Measurements from ENCODE around the gene BAX. TPM values are rescaled to one million over a fixed set of nuclear protein-coding genes. Genes with fewer than 3 reads are reported as not detected.

BAX gene
- polyA plus RNA-seq, 1 of the 3 experiments (the other 2 are of a cell fraction) = 640 TPM

- no peak overlapping the region for H2AFZ ChIP-seq (ENCODE audit: low read depth)
- POLR2A ChIA-PET = interaction anchor here (0.6 kb wide), 1 partner anchor 463 kb away, joined by 3 read pairs; no protein-coding TSS in a partner anchor
- H3K4me1 ChIP-seq (ENCODE audit: control insufficient read depth in 1 of 2, insufficient read depth in 2 of 2, low read depth in 1 of 2, low read length in 1 of 2) = 0 out of 4 replicates have a peak, but pooled peaks cover 0 to 4% of the 10 kb centered on the region in 2 experiments
- WGBS (ENCODE audit: low lambda C conversion rate) = 96% methylated on average over 11 of the region's 18 CpGs
- H3K9me2 ChIP-seq = no peaks in the 10 kb centered on the region
- no peaks in the 10 kb centered on the region for H3K9me3 ChIP-seq
- no peaks in the 10 kb centered on the region for H3K27me3 ChIP-seq (ENCODE audit: insufficient read depth)
- H3K79me2 ChIP-seq (ENCODE audit: insufficient read depth) = no peaks in the 10 kb centered on the region
- CTCF ChIA-PET = no interaction called here
- no peak overlapping the region for H3K4me3 ChIP-seq (ENCODE audit: low read depth in 2 of 2, low read length in 1 of 2)
- no peak overlapping the region for H3K4me2 ChIP-seq
- no peak for DNase-seq
- no peak overlapping the region for H3K9ac ChIP-seq
- H3K36me3 ChIP-seq (replicated peaks in 1 of 2; ENCODE audit: control insufficient read depth in 1 of 2, insufficient read depth in 2 of 2, low read length in 1 of 2) = peaks cover 8 to 14% of the 10 kb centered on the region in 2 experiments
- peaks cover 15% of the 10 kb centered on the region for H3F3A ChIP-seq (replicated peaks; ENCODE audit: insufficient read depth)
- no peaks in the 10 kb centered on the region for H4K20me1 ChIP-seq (ENCODE audit: insufficient read depth)
- TF ChIP-seq GATA2 (CRISPR knock-in tag; IDR thresholded peaks at IDR 0.05) (no peak), FOXM1 (IDR thresholded peaks at IDR 0.05; ENCODE audit: low read depth) (no peak), ELF1 (IDR thresholded peaks at IDR 0.05) (no peak), MEF2A (IDR thresholded peaks at IDR 0.05; ENCODE audit: borderline replicate concordance, low read depth) (no peak)
- no peak overlapping the region for H3K27ac ChIP-seq (ENCODE audit: low read depth in 2 of 2, low read length in 1 of 2)
Observed at GRCh38 chr19:48922548-48923490, 31.9 kb upstream of the BAX start.

- DNase-seq = no peak
- 0 out of 4 replicates have a peak, but pooled peaks cover 0 to 4% of the 10 kb centered on the region in 2 experiments for H3K4me1 ChIP-seq (ENCODE audit: control insufficient read depth in 1 of 2, insufficient read depth in 2 of 2, low read depth in 1 of 2, low read length in 1 of 2)
- TF ChIP-seq GATA2 (CRISPR knock-in tag; IDR thresholded peaks at IDR 0.05) (no peak), FOSL2 (IDR thresholded peaks at IDR 0.05; ENCODE audit: borderline replicate concordance, low read depth) (peak; percentile 59), EP300 (IDR thresholded peaks at IDR 0.05; ENCODE audit: borderline replicate concordance in 1 of 2, low read depth in 1 of 2, low read length in 1 of 2) (no peak), SMC3 (IDR thresholded peaks at IDR 0.05; ENCODE audit: low read depth, low read length) (no peak), IRF3 (IDR thresholded peaks at IDR 0.05; ENCODE audit: low read depth, low read length) (no peak), ELF1 (IDR thresholded peaks at IDR 0.05) (no peak), TEAD4 (IDR thresholded peaks at IDR 0.05; ENCODE audit: borderline replicate concordance, insufficient read depth) (no peak), RCOR1 (IDR thresholded peaks at IDR 0.05; ENCODE audit: low read length) (no peak), SIN3A (IDR thresholded peaks at IDR 0.05; ENCODE audit: borderline replicate concordance, low read depth, low read length) (peak; percentile 26; the same call in 1 of the 2 replicates), GABPA (IDR thresholded peaks at IDR 0.05; ENCODE audit: low read depth) (no peak), USF1 (IDR thresholded peaks at IDR 0.05; ENCODE audit: borderline replicate concordance, low read depth) (no peak), EZH2phosphoT487 (IDR thresholded peaks at IDR 0.05; ENCODE audit: borderline replicate concordance, low read depth) (no peak), MEF2A (IDR thresholded peaks at IDR 0.05; ENCODE audit: borderline replicate concordance, low read depth) (no peak), YY1 (IDR thresholded peaks at IDR 0.05; ENCODE audit: low read depth) (no peak), NFIC (IDR thresholded peaks at IDR 0.05; ENCODE audit: borderline replicate concordance) (no peak), MXI1 (IDR thresholded peaks at IDR 0.05; ENCODE audit: low read depth, low read length) (no peak), POLR2AphosphoS5 (IDR thresholded peaks at IDR 0.05; ENCODE audit: low read depth, low read length) (no peak), NRF1 (IDR thresholded peaks at IDR 0.05; ENCODE audit: low read depth, low read length) (no peak), USF2 (IDR thresholded peaks at IDR 0.05; ENCODE audit: borderline replicate concordance, low read depth, low read length) (no peak), TCF12 (IDR thresholded peaks at IDR 0.05) (no peak)
Observed at GRCh38 chr19:48925240-48925843, 29.3 kb upstream of the BAX start.

More at GRCh38 chr19:48925240-48925843, 29.3 kb upstream of the BAX start:
- Histone ChIP-seq H2AFZ (ENCODE audit: low read depth) (no peak overlapping the region), H3K79me2 (ENCODE audit: insufficient read depth) (no peaks in the 10 kb centered on the region), H3K27me3 (ENCODE audit: insufficient read depth) (no peaks in the 10 kb centered on the region), H3K27ac (ENCODE audit: low read depth in 2 of 2, low read length in 1 of 2) (peak overlapping the region in 1 of 2 experiments; percentile 72; a peak in 2 of 4 replicates), H3K36me3 (replicated peaks in 1 of 2; ENCODE audit: control insufficient read depth in 1 of 2, insufficient read depth in 2 of 2, low read length in 1 of 2) (peaks cover 0 to 3% of the 10 kb centered on the region in 2 experiments), H3K9me2 (no peaks in the 10 kb centered on the region), H3F3A (replicated peaks; ENCODE audit: insufficient read depth) (peaks cover 15% of the 10 kb centered on the region), H3K4me2 (peak overlapping the region; percentile 59), H3K9ac (peak overlapping the region; percentile 28; the same call in 1 of the 2 replicates), H3K9me3 (no peaks in the 10 kb centered on the region), H4K20me1 (ENCODE audit: insufficient read depth) (no peaks in the 10 kb centered on the region), H3K4me3 (ENCODE audit: low read depth in 2 of 2, low read length in 1 of 2) (no peak overlapping the region)
- POLR2A ChIA-PET = interaction anchor here (0.5 kb wide), 1 partner anchor 11 kb away, joined by 3 read pairs; no protein-coding TSS in a partner anchor
- 41% methylated on average over 11 of the region's 11 CpGs for WGBS (ENCODE audit: low lambda C conversion rate)
- CTCF ChIA-PET = interaction anchor here (0.8 to 1.2 kb wide), 2 partner anchors 45 to 138 kb away, joined by 3 read pairs; no protein-coding TSS in a partner anchor

Measured in SK-N-SH (cell line).